ENCODE measurements around the gene GAN.

GRCh38 chr16:81327447-81328196, 12.9 kb downstream of the GAN start:
- TF ChIP-seq CTCF (IDR thresholded peaks at IDR 0.05) (no peak), EZH2 (IDR thresholded peaks at IDR 0.05) (no peak), EZH2phosphoT487 (IDR thresholded peaks at IDR 0.05) (no peak)
